Inferior parietal cortex (tissue), 1 donor: ENCODE results near the gene GPRASP2.
A peak's percentile ranks its signal among the peaks of the same experiment; 100 is the strongest.
"Not testable (repeated sequence)": the region's sequence is repeated elsewhere in the genome, so short reads cannot be mapped to it uniquely, and the experiment has no call there.

Experiments
- DNase-seq: peaks from one replicate; pipeline ENCODE4 v3.0.0-alpha.2; 2016; ENCODE audit errors: extremely low spot score

The GPRASP2 gene

DNA sequence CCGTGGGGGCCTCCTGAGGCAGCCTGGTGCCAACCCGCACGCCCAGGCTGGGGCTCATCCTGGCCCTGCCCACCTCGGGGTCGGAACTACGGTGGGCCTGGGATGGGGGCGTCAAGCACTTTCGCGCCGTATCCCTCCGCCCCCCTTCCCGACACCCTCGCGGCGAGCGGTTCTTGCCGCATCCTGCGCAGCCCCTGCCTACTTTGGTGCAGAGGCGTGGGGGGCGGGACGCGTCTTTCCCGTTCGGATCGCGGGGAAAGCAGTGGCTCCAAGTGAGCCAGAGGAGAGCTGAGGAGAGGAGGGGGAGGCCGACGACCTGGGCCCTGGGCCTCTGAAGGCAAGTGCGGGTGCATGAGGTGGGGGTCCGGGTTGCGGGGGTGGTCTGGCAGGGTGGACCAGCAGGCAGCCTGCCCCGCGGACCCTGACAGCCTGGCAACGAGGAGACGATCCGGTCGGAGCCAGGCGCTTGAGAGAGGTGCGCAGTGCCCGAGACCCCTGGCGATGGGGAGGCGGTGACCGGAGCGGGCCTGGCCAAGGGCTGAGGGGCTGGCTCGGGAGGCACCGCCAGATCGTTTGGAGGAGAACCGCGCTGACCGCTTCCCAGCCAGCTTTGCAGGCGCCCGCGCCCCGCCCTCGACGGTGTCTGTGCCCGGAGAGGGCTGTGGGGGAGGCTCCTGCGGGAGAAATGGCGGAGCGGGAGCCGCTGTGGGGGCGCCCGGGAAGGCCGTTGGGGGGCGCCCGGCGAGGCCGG is at the start of gene GPRASP2:
GPRASP2 (plus strand) TSS at position 233 of the 751 bp plus-strand sequence. CDS start 2,422 bp downstream, outside the sequence.
- peak; percentile 3 for DNase-seq

DNA sequence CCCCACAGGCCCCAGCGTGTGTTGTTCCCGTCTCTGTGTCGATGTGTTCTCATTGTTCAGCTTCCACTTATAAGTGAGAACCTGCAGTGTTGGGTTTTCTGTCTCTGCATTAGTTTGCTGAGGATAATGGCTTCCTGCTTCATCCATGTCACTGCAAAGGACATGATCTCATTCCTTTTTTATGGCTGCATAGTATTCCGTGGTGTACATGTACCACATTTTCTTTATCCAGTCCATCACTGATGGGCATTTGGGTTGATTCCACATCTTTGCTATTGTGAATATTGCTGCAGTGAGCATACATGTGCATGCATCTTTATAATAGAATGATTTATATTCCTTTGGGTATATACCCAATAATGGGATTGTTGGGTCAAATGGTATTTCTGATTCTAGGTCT is 48.4 kb upstream of the GPRASP2 start:
- DNase-seq: not testable (repeated sequence)

DNA sequence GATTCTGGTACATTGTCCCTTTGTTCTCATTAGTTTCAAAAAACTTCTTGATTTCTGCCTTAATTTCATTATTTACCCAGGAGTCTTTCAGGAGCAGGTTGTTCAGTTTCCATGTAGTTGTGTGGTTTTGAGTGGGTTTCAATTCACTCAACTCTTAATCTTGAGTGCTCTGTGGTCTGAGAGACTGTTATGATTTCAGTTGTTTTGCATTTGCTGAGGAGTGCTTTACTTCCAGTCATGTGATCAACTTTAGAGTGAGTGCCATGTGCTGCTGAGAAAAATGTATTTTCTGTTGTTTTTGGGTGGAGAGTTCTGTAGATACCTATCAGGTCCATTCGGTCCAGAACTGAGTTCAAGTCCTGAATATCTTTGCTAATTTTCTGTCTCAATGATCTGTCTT is 45.2 kb upstream of the GPRASP2 start:
- not testable (repeated sequence) for DNase-seq

DNA sequence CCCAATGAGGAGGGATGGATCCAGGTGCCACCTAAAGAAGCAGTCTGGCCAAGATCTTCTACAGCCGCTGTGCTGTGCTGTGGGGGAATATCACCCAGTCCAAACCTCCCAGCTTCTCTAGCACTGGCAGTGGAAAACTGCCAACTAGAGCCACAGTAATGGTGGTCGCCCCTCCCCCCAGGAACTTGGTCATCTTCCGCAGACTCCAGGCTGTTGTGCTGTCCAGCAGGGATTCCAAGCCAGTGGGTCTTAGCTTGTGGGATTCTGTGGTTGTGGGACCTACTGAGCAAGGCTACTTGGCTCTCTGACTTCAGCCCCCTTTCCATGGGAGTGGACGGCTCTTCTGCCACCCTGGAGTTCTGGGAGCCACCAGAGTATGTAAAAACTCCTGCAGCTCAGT is 42.7 kb upstream of the GPRASP2 start:
- no peak for DNase-seq

DNA sequence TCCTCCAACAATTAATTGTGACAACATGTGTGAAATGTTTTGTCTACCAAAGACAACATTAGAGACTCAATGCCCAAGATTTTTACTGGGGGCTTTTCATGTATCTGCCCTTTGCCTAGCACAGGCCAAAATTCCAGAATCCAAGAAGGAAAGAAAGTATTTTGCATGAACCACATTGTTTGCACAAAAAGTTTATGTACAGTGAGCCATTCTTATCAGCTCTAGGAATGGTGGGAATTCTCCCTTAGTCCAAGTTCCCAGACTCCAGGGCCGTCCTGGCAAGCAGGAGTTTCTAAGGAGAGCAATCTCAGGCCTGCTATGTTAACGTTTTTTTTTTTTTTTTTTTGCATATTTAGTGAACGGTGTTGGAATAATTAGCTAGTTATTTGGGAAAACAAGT is 39.4 kb upstream of the GPRASP2 start:
- DNase-seq: no peak

DNA sequence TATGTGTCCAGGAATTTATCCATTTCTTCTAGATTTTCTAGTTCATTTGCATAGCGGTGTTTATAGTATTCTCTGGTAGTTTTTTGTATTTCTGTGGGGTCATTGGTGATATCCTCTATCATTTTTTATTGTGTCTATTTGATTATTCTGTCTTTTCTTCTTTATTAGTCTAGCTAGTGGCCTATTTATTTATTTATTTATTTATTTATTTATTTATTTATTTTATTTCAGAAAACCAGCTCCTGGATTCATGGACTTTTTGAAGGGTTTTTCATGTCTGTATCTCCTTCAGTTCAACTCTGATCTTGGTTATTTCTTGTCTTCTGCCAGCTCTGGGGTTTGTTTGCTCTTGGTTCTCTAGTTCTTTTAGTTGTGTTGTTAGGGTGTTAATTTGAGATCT is 34.8 kb upstream of the GPRASP2 start:
- DNase-seq: not testable (repeated sequence)

DNA sequence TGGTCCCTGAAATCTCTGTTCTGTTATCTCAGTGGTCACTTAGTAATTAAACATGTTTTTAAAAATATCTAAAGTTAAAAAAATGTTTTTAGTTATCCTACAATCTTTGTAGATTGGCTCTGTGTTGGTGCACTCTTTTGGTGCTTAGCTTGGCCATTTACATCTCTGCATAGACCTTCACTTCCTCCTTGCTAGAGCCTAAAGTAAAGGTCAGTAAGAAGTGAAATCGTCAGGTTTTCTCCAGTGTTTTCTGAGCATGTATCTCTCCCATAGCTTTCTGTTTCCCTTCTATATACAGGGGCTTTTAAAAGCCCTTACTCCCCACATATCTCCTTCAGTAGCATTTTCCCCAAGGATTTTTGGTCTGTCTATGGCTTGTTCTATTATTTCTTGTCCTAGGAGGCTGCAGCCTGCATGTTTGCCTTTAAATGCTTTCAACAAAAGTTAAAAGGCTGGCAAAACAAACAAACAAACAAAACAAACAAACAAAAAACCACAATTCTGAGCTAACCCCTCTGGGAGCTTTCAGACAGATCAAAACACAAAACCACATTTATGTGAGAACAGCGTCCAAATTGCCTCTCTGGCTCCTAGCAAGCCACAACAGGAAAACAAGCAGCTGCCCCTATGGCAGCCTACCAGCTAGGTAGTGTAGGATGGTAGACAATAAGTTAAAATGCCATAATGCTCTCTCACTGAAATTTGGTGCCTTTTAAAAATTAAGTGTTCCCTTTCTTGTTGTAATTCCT is 27.3 kb upstream of the GPRASP2 start:
- DNase-seq: no peak

DNA sequence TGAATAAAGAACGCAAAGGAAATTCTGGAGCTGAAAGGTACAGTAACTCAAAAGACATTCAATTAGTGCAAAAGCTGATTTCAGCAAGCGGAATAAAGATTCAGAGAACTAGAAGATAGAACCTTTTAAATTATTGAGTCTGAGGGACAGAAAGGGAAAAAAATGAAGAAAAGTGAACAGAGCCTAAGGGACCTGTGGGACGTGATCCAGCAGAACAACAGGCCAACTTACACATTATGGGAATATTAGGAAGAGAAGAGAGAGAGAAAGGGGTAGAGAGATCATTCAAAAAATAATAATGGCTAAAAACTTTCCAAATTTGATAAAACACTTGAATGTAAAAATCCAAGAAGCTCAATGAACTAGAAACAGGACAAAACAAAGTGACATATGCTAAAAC is 17.5 kb upstream of the GPRASP2 start:
- DNase-seq: no peak

DNA sequence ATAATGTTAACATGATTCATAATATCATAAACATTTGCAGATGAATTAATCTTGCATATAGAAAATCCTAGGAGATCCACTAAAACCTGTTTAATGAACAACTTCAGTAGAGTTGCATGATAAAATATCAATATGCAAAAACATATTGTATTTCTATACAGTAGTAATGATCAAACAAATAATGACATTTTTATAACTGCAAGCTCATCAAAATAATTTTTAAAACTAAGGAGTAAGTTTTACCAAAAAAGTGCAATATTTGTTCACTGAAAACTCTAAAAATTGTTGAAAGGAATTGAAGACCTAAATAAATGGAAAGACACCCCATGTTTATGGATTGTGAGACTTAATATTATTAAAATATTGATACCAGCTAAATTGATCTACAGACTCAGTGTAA is 15.9 kb upstream of the GPRASP2 start:
- no peak for DNase-seq

DNA sequence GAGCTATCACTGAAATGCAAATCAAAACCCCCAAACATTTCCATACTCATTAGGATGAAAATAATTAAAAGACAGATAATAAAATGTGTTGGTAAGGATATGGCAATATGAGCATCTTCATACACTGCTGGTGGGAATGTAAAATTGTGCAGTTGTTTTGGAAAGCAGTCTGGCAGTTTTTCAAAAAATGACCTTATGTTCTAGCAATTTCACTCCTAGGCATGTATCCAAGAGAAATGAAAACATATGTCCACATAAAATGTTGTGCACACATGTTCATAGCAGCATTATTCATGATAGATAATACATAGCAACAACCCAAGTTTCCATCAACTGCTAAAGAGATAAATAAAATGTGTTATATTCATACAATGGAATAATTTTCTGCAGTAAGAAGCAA is 14.8 kb upstream of the GPRASP2 start:
- no peak for DNase-seq

DNA sequence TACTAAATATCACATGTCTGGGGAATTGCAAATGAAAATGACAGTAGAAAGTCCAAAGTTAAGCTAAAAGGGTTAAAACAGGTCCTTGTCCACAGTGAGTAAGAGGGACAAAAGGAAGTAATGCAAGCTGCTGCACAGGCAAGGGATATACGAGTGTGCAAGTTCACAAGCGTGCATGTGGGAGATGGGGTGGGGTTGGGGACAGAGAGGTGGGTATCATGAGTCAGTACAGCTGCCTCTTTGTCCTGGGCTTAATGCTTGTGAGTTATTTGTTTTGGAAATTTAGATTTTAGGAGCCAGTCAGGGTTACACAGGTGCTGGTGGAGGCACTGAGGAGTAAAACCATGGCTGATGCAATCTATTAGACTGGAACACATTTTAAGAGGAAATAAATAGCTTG is 3.3 kb upstream of the GPRASP2 start:
- DNase-seq: no peak

DNA sequence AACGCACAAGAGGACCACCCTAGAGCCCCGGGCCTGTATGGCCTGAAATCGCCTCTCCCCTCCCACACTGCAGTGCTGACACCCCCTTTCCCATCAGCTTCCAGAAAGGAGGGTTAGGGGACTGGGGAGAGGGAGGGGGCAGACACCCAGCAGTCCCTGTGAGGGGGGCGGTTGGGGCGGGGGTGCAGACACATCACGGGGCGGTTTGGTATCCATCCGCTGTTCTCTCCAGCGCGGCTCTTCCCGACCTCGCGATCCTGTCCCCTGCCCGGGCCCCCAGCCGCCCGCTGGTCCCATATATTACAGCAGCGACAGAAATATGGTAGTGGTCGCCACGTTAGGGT is 404 bp upstream of the GPRASP2 start:
- no peak for DNase-seq

DNA sequence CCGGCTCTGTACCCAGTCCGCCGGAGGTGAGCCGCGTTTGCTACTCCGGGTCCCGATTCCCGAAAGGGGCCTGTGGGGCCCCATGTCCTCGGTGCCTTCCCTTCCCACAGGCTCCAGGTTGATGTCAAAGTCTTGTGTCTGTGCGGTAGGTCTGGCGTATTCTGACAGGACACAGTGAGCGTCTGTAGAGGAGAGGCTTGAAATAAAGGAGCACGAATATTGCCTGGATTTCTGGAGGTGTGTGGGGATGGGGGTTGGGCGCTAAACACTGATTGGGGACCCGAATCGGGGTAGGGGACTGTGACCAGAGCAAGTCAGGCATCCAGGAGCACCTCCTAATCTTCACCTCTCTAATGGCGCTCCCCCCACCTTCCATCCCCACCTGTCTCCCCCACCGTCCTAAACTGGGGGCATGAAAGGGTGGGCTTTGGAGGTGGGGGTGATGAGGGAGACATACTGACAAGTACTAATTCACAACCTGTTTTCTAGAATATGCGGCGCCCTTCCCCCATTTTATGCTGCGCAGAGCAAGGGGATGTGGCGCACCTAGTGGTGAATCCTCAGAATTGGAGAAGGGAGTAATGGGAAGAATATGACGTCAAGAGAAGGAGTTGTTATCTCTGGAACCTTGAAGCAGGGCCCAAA is 855 bp downstream of the GPRASP2 start:
- peak; percentile 71 for DNase-seq

DNA sequence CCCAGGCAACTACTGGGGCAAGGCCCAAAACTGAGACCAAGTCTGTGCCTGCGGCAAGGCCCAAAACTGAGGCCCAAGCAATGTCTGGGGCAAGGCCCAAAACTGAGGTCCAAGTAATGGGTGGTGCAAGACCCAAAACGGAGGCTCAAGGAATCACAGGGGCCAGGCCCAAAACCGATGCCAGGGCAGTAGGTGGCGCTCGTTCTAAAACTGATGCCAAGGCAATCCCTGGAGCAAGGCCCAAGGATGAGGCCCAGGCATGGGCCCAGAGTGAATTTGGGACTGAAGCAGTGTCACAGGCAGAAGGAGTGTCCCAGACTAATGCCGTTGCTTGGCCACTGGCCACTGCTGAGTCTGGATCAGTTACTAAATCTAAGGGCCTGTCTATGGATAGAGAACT is 2.7 kb downstream of the GPRASP2 start:
- DNase-seq: no peak

DNA sequence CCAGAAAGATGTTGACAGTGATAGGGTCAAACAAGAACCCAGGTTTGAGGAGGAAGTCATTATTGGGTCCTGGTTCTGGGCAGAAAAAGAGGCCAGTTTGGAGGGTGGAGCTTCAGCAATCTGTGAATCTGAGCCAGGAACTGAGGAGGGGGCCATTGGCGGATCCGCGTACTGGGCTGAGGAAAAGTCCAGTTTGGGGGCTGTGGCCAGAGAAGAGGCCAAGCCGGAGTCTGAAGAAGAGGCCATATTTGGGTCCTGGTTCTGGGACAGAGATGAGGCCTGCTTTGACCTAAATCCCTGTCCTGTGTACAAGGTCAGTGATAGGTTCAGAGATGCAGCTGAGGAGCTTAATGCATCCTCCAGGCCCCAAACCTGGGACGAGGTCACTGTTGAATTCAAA is 3.7 kb downstream of the GPRASP2 start:
- DNase-seq: no peak

DNA sequence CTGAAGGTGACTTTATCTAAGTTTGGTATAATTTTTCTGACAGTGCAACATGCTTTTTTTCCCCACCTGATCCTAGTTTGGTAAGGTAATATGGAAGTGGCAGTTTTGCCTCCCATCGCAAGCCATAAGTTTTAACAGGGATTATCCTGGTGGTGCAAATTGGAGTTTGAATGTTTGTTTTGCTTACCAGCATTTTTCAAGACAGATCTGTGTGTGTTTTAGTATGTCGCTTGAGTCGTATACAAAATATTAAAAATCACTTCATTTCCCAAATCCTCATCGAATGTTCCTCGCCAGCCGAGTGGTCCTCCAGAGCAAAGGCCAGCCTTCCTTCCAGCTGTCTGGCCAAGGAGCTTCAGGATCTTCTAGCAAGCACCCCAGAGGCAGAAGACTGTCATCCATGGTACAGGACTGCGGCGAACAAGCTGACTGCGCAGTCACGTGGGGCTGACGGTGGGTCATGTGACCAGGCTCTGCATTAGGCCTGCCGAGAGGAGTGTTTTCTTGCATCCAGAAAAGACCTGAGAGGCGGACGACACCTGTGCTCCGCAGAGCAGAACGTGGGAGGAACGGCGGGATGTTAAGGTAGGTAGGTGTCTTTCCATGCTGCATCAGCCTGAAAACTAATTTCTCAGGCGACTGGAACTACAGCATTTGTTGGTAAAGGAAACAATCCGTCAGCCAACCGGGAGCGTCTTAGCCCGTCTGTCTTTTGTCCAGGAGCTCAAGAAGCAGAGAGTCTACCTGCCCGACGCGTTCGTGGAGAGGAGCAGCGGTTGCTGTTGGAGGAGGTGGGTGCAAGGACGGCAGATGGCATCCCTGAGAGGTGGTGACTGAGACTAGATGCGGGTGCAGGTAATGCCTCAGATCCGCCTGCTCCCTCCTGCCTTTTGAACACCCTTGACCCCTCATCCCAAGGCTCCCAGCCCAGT is 8.3 kb downstream of the GPRASP2 start, which contains the start of gene GPRASP3:
GPRASP3 (plus strand) TSS at position 507 of the 932 bp plus-strand sequence. CDS start 28,253 bp downstream, outside the sequence.
- peak; percentile 76 for DNase-seq

DNA sequence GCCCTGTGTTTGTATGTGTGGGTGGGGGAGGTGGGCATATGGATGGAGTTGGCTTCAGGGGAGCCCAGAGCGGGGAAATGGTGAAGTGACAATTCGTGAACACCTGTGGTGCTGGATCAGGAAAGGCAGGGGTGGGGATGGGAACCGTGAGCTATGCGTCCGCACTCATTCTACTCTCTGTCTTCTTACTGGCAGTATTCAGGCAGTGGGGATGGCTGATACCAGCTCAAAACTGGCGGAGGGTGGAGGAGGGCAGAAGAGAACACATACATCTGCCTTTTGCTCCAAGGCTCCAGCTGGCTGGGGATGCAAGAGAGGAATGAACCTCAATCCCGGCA is 8.9 kb downstream of the GPRASP2 start:
- not testable (repeated sequence) for DNase-seq

DNA sequence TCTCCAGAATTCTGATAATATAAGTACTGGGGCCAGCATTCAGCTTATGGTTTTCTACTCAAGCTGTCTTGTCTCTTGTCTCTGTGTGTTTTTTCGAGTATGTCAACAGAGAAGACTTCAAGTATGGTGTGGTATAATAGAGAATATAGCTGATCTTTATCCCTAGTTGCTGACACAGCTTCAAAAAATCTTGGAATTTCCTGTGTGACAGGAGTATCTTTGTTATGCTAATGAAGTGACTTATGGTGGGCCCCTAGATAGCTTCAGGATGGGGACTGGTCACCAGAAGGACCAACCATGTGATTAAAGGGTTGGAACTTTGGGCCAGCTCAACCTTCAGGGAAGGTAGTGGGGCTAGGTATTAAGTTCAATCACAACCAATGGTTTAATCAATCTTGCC is 11.2 kb downstream of the GPRASP2 start:
- DNase-seq: no peak

DNA sequence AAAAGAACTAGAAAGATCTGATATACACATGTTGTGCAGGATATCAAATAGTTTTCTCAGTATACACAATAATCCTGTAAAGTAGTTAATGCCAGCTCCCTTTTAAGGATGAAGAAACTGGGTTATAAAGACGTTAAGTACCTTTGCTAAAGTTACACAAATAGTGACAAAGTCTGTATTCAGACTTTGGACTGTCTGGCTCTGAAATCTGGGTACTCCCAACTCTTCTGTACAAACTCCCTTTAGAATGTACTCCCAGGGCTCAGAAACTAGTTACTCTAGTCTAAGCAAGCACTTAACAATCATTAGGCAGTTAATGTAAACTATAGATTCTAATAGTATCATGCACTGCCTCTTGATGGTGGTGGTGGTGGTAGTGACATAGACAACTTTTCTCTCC is 15.5 kb downstream of the GPRASP2 start:
- no peak for DNase-seq

DNA sequence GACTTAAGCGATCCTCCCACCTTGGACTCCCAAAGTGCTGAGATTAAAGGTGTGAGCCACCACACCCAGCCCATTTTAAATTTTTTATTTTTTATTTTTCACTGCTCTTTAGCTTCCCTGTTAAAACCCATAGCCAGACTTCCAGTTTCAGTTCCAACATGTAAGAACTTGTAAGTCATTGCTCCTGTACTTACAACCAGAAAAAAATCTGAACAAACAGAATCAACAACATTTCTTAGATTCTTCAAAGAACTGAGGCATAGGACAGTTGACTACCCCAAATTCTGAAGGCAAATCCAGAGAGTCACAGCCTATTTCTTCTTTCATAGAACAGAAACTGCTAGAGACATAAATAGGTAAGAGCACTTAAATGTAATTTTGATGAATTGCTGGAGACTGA is 16.4 kb downstream of the GPRASP2 start:
- DNase-seq: no peak

DNA sequence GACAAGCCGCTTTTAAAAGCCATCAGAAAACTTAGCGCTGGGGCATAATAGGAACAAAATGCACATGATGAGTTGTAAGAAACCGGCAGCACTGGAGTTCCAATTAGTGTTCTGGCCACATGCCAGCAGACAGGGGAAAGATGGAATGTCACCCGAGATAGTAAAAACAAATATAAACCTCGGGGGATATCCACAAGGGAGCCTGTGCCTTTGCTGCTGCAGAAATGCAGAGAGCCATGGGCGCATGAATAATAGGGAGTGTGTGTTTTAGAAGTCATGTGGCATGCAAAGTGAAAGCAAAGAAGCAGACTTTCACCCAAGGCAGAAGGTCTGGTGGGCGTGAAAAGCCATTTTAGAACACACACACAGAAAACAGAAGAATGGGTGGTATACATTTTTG is 27.4 kb downstream of the GPRASP2 start:
- DNase-seq: no peak

DNA sequence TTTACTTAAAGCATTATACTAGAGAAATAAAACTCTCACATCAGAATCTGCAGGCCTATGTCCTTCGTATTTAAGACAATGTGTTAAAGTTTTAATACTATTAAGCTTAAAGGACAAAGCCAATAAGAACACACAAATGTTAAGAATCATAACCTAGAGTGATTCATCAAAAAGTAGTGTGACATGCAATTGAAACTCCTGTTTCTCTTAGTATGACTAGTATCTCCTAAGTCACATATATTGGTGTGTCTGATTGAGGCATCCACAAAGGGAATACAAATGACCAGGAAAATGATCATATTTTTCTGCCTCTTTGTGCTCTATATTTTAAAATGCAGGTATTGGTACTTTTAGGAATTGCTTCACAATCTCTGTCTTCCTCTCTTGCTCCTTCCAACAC is 32.1 kb downstream of the GPRASP2 start:
- no peak for DNase-seq
